Skin of body (tissue), 2 donors: Measurements from ENCODE around the gene NOS3. TPM values are rescaled to one million over a fixed set of nuclear protein-coding genes. Genes with fewer than 3 reads are reported as not detected.
"Not testable (repeated sequence)": the region's sequence is repeated elsewhere in the genome, so short reads cannot be mapped to it uniquely, and the experiment has no call there.

Experiments used
- DNase-seq: peaks from one replicate; lab custom pipeline; 2025; lab: John Stamatoyannopoulos, UW
- total RNA-seq: library from RNA; depleted of rRNA; stranded (reverse); fragments of >200 nt; gene quantifications from one replicate; pipeline ENCODE4 v1.2.3, GENCODE V29; 2014

The NOS3 gene
- total RNA-seq, 1 donor from 2014 or later, result 3.5 TPM

- no peak for DNase-seq
Measured at GRCh38 chr7:151016505-151016904, 25.7 kb downstream of the NOS3 start.

- no peak for DNase-seq
Measured at GRCh38 chr7:151016942-151017341, 26.1 kb downstream of the NOS3 start.

- DNase-seq, result no peak
Measured at GRCh38 chr7:151017370-151017952, 26.6 kb downstream of the NOS3 start.

DNA sequence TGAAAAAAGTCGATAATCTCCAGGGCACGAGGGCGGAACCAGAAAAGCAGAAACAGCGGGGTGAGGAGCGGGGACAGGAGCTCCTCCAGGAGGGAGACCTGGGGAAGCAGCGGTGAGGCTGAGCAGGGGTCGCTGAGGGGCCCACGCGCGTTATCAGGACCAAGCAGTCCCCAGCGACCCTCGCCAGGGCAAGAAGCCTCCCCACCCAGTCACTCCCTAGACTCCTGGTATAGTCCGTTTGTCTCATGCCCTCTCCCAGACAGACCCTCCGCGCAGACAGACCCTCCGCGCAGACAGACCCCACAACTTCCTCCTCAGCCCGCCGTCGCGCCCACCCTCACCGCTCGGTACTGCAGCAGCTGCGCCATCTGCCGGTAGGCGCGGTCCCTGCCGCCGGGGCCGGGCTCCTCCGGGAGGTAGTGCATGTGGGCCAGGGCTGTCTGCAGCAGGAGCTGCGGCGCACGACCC is 27.2 kb downstream of the NOS3 start:
- DNase-seq, result peak; percentile 25

DNA sequence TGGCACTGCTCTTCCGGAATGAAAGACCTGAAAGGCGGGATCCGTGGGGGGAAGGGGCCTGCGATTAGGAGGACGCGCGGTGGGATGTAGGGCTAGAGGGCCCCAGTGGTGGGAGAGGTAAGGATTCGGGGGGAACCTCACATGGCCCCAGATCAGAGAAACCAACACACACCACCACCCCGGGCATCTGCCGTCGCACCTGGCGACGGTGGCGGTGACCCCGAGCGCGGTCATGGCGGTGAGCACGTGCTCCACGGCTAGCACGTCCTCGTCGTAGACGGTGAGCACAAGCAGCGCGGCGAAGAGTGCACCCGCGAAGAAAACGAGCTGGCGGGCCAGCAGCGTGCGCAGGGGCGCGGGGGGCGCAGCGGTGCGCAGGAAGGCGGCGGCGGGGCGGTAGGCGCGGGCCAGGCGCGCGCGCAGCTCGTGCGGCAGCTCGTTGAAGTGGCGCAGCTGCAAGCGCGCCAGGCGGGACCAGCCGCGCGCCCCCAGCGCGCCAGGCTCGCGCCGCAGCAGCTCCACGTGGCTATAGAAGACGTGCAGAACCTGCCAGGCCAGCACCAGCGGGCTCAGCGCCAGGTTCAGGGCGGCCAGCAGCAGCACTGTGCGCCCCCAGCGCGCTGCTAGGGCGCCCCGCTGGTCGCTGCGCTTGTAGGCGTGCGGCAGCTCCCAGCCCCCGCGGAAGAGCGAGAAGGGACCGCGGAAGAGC is 27.8 kb downstream of the NOS3 start:
- DNase-seq, result no peak

DNA sequence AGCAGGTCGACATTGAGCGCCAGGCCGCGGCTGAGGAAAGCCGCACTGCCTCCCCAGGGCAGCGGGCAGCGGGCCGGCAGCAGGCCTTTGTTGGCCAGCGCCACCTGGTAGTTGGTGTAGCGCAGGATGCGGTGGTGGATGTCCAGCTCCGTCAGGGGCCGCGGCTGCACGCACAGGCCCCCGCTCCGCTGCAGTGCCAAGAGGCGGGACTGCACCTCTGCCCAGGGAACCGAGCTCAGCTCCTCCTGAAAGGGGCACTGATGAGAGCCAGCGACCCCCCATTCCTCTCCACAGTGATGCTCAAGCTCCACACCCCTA is 28.3 kb downstream of the NOS3 start:
- DNase-seq, result no peak

DNA sequence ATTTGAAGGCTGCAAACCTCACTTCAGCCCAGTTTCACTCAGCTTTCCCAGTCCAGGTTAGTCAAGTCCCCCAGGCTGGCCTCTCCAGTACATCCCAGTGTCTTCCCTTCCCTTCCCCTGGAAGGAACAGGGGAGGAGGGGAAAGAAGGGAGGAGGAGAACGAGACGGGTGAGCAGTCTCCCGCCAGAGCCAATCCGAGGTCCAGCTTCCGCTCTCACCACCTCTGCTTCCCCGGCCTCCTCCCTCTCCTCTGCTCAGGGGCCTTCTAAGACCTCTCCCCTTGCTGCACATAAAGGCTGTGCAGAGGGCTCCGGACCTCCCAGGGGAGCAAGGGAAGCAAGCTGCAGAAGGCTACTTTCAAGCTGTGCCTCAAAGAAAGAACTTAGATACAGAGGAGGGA is 29.4 kb downstream of the NOS3 start:
- DNase-seq, result no peak

DNA sequence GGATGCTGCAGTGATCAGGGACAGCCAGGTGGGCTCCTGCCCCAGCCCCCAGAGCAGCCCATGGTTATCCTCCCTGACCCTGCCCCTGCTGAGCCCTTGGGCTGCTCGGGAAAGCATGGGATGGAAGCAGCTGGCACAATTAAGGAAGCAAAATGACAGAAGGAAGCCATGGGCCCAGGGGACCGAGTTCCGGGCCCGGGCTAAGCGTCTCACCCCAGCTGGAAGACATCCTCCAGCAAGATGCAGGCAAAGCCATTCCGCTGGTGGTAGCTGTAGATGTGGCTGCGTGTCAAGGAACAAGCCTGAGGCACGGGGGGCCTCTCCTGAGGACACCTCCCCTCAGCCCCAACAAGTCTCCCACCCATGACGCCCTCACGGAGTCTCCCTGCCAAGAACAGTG is 32.4 kb downstream of the NOS3 start:
- DNase-seq, result no peak

DNA sequence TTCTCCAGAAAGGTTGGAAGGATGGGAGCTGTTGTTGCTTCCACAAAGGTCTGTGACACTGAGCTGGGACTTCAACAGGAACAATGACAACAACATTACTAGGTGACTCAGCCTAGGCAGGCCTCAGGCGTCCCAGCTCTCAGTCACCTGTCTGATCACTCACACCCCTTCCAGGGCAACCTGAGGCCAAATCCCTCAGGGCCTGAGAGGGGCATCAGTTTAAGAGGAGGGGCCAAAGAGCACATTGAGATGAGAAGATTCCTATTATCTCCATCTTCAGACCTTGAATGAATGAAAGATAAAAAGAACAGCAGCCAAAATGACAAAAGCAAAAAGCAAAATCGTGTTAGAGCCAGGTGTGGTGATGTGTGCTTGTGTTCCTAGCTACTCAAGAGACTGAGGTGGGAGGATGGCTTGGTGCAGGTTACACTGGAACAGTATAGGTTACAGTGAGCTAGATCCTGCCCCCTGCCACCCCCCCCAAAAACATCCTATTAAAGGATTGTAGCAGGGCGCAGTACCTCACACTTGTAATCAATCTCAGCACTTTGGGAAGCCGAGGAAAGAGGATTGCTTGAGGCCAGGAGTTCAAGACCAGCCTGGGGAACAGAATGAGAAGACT is 33.7 kb downstream of the NOS3 start, which contains the start of gene ATG9B:
Gene ATG9B, minus strand, starts transcription at position 60 of the 622 bp plus-strand sequence. CDS start 71 bp downstream, outside the sequence.
- no peak for DNase-seq

- no peak for DNase-seq
Measured at GRCh38 chr7:151025924-151026671, 35.3 kb downstream of the NOS3 start.

- DNase-seq, result not testable (repeated sequence)
Measured at GRCh38 chr7:151026771-151027727, 36.2 kb downstream of the NOS3 start.

DNA sequence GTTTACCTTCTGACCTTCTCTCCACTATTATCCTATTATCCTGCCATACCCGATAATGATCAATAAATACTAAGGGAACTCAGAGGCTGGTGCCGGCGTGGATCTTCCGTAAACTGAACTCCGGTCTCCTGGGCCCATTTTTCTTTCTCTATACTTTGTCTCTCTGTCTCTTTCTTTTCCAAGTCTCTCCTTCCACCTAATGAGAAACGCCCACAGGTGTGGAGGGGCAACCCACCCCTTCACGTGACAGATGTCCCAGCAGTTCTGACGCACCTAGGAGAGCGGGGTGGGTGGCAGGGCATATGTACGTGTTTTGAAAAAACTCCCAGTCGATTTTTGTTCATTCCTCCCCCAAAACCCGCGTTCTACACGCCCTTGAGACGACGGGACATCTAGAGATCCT is 36.9 kb downstream of the NOS3 start:
- DNase-seq, result not testable (repeated sequence)

GRCh38 chr7:151028131-151028947 is 37.5 kb downstream of the NOS3 start, which contains the start of gene ABCB8:
Gene ABCB8 (plus strand): TSS chr7:151028450. CDS start chr7:151028516, 66 bp downstream.
- peak; percentile 99 for DNase-seq

DNA sequence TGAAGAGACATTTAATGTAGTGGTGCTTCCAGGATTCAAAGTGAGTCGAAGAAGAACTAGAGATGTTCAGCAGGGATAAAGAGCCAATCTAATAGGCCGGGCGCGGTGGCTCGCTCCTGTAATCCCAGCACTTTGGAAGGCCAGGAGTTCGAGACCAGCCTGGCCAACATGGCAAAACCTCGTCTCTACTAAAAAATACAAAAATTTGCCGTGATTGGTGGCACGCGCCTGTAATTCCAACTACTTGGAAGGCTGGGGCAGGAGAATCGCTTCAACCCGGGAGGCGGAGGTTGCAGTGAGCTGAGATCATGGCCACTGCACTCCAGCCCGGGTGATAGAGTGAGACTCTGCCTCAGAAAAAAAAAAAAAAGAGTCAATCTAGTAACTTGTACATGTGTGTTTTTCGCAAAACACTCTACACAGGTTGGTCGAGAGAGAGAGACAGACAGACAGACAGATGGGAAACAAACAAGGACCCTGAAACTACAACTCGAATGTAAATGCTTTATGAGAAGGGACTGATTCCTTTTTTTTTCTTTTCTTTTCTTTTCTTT is 38.2 kb downstream of the NOS3 start:
- DNase-seq, result no peak

GRCh38 chr7:151031011-151031410 is 40.2 kb downstream of the NOS3 start:
- DNase-seq, result no peak

DNA sequence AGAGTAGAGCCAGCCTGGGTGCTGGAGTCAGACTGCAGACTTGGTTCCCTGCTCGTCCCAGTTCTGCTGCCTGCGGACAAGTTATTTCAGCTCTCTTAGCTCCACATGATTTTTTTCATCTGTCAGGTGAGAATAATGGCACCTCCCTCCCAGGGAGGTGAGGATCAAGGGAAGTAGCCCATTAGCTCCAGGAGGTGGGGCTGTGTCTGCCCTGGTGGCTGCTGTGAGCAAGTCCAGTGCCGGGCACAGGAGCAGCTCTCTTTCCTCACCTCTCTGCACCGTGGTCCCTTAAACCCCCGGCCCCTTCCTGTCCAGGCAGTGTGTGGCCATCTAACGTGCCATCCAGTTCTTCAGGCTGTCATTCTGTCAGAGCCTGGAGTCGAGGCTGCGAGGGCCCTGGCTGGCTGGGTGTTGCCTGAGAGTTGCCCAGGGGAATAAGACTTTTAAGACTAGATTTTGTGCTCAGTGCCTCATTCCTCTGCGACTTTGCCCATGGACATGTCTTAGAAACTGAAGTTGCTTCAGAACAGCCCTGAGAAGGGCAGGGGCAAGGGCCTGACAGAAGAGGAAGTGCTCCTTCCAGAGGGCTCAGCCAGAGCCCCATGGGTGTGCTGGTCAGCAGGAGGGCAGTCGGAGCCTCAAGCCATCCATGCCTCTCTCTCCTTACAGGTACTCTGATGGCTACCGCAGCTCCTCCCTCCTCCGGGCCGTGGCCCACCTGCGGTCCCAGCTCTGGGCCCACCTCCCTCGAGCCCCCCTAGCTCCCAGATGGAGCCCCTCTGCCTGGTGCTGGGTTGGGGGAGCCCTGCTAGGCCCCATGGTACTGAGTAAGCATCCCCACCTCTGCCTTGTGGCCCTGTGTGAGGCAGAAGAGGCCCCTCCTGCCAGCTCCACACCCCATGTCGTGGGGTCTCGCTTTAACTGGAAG is 42.4 kb downstream of the NOS3 start:
- DNase-seq, result no peak

- no peak for DNase-seq
Measured at GRCh38 chr7:151033864-151034249, 43.0 kb downstream of the NOS3 start.

DNA sequence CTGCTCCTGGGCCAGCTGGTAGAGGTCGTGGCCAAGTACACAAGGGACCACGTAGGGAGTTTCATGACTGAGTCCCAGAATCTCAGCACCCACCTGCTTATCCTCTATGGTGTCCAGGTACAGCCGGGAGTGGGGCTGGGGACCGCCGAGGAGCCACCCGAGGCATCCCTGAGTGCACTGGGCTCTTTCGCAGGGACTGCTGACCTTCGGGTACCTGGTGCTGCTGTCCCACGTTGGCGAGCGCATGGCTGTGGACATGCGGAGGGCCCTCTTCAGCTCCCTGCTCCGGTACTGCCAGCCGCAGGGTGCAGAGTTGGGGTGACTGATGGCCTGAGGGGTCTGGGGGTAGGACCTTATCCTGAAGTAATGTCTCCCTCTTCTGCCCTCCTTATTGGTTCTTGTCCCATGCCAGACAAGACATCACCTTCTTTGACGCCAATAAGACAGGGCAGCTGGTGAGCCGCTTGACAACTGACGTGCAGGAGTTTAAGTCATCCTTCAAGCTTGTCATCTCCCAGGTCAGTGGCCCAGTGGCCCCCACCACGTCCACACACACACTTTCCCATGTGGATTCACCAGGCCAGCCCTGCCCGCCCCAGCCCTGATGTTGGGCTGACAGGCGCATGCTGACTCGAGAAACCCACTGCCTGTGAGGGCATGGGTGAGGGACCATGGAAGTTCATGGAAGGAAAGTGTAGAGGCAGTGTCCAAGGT is 43.7 kb downstream of the NOS3 start:
- DNase-seq, result no peak
